ENCODE measurements around the gene RELN.
"Not testable (repeated sequence)": the region's sequence is repeated elsewhere in the genome, so short reads cannot be mapped to it uniquely, and the experiment has no call there.

The RELN gene

DNA sequence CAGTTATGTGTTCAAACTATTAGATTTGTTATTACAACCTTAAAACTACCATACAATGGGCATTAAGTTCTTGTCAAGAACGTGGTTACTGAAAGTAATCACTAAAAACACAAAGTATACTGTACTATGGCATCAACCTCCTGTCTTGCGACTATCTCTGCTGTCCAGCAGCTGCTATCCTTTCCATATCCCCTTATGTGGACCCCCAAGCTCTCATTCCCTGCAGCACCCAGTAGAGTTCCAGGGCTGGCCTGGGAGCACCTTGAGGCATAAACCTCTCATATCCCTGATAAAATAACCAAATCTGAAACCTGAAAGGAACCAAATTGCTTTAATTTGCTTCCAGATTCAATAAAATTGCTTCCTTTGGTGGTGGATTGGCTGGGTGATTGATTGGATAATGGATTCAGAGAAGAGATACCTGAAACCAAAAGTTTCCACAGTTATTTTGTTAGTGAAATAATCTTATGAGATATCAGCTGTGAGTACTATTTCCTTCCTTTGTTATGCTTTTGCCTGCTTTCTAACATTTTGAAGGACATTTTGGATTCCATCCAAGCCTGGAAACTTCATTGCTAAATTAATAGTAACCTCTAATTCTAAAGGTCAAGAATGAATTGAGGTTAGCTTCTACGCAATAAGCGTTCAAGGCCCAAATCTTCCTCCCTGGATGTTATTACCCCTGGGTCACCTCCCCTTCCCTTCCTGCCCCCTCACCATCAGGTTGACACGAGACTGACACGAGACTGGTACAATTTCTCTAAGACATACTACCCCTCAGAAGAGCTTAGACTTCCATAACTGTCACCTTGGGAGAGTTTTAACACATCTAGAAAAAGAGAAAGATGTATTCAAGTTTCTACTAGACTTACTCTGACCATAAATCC is 48.8 kb downstream of the RELN start:
- DNase-seq = no peak

DNA sequence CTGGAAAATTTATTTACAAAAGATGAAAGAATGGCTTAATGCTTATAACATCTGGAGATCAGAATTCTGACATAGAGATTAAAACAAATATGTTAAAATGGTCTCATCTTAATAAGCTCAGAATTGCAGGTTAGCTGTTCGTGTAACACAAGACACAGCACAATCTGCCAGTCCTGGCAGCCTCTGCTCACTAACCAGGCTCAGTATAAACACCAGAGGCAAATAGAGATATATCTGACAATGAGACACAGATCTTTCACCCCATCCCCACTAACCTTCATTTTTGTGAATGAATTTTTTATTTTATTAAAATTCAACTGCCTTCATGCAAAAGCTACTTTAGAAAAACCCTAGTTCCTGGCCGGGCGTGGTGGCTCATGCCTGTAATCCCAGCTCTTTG is 51.8 kb downstream of the RELN start:
- peak in 1 of 14 donors; percentile 56 for DNase-seq

DNA sequence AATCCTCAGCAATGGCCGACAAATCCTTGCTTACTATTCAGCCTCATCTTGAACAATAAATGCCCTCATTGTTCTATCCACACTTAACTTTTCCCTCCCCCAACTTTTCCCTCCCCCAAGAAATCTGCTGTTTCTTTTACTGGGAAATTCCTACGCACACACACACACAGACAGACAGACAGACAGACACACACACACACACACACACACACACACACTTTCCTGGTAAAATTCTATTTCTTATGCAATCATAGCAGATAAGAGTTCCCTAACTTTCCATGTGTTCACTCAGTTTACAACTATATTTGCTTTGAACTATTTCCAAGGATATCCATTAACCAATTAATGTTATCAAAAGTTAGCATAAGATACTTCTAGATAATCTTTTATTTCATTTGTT is 52.9 kb downstream of the RELN start:
- DNase-seq = no peak

DNA sequence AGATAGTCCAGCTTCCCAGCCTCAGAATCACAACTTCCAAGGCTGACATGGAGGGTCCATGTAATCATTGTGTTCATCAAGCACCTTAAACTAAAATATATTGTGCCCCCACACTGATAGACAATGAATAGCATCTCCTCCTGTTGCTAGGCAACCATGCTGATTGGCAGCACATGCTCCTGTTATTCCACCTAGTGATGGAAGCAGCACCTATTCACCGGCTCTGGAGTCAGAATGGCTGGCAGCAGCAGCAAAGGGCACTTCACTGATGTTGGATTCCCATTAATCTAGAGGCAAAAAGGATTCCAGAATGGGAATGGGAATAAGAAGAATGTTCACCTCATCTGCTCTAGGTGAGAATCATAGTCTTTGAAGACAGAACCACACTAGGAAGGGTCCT is 55.0 kb downstream of the RELN start:
- DNase-seq = peak in 1 of 14 donors; percentile 21

DNA sequence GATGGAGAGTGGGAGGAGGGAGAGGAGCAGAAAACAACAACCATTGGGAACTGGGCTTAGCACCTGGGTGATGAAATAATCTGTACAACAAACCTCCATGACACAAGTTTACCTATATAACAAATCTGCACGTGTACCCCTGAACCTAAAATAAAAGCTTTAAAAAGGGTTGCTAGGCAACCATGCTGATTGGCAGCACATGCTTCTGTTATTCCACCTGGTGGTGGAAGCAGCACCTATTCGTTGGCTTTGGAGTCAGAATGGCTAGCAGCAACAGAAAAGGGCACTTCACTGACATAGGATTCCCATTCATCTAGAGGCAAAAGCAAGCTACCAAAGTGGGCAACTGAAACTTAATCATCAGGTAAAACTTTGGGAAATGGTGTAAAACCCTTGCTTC is 57.1 kb downstream of the RELN start:
- no peak for DNase-seq

DNA sequence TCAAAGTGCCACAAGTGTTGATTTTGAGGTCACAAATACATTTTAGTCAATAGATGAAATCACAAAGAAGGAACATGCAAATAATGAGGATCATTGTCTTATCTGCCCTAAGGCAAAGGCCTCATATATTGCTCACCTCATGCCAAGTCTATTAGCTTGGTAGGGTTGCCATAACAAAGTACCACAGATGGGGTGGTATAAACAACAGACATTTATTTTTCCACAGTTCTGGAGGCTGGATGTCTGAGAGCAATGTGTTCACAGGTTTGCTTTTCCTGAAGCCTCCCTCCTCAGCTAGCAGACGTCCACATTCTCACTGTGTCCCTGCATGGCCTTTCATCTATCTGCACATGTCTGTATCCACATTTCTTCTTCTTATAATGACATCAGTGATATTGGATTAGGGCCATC is 59.6 kb downstream of the RELN start:
- peak in 1 of 14 donors; percentile 36 for DNase-seq

DNA sequence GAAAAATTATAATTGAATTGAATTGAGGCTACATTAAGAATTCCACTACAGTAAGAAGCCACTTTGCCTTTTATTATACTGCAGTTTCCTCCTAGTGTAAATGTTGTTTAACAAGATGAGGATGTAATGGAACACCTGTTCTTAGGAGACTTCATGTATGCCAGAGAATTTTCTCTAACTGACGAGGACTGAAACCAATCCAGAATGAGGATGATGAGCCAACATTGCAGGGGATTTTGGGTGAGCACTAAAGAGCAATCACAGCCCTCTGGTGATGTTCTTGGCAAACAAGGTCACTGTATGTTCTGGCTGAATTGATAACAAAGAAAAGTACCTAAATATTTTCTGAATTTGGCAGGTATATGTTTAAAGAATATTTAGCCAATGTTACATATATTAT is 60.9 kb downstream of the RELN start:
- peak in 1 of 14 donors; percentile 59 for DNase-seq

DNA sequence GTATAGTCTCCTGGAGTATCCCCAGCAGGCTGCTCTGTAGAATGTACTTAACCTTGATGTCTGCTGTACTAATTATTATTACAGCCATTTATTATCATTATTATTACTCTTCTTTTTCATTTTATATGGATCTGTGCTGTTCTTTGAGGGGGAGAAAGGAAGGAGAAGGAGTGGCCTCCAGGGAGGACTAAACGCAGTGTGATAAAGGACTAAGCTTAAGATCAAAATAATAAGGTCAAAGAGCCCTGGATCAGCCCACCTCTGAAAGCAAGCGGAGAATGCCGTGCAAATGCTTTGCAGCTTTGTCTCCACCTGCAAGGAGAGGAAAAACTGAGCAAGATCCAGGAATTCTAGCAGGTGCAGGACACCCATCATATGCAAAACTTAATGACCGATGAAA is 65.3 kb downstream of the RELN start:
- no peak for DNase-seq

DNA sequence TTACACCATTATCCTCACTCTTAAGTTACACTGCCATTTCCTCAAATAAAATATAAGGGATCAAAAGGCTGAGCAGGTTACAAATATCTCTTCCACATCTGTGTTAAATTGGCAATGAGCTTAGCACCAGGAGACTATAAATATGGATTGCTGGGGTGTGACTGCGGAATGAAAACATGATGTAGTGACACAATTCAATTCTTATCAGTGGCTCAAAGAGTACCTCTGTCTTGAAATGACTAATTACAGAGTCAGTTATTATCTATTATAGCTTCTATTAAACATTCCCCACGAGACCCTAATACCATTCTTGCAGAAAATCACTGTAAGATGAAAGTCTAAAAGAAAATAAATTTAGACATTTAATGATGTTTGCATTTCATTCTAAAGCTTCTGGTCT is 67.1 kb downstream of the RELN start:
- DNase-seq = no peak

DNA sequence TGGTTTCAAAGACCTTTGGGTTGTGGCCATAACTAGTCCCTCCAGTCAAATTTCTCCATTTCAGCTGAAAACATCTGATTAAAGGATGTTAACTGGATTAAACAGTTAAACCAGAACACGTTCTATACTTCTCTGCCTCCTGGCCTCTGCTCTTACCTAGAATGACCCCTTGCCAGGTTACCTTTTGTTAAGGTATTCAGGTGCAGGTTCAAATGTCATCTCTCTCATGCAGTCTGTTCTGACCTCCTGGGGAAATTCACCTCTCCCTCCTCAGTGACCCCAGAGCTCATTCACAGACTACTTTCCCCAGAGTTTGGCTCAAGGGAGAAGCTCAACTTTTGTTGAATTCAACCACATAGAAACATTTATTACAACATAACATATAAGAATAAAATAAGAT is 67.8 kb downstream of the RELN start:
- no peak for DNase-seq

DNA sequence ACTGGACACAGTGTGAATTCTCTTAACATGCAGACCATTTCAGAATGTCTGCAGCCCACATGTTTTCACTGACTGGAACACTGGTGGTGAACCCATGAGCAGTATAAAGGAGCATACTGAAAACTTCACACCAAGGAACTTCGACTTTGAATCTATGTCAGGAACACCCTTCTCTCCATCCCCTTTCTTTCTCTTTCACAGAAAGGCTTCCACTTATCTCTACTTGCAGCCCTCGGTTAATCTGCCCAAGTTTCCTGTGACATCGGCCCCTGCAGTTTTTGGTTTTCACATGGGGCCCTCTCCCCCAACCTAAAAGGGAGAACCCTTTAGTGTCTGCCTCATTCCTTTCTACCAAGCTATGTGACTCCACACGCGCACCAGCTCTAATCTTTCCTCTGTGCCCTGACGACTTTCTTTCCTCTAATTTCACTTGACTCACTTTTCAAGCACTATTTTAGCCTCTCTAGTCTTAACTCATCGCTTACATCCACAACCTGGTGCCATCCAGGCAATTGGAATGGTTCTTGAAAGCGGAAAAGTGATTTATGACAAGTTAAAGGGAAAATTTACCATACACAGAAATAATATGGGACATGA is 70.1 kb downstream of the RELN start:
- DNase-seq = no peak

DNA sequence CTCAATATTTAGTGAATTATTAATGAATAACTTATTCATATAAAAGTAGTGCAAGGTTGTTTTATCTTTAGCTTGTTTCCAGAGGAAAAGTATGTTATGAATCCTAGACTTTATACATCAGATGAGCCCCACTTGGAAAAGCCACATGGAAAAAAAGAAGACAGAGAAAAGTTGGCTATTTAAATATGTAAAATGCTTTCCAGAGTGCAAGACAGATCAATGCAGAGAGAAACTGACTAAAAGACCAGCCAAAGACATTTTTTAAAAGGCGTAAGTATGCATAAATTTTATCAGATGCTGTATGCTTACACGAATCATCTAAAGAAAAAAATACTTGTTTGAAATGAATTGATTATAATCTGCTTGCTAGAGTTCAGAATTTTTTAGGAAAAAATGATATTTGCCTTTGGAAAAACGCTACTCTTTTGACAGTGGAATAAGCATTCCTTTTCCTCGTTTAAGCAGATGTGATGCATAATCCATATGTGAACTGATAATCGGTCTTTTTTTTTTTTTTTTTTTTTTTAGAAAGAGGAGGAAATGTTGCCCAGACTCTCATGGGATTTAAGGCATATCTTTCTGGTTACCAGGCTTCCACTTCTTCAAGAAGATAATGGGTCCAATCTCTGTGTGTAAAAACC is 70.7 kb downstream of the RELN start:
- DNase-seq = no peak

DNA sequence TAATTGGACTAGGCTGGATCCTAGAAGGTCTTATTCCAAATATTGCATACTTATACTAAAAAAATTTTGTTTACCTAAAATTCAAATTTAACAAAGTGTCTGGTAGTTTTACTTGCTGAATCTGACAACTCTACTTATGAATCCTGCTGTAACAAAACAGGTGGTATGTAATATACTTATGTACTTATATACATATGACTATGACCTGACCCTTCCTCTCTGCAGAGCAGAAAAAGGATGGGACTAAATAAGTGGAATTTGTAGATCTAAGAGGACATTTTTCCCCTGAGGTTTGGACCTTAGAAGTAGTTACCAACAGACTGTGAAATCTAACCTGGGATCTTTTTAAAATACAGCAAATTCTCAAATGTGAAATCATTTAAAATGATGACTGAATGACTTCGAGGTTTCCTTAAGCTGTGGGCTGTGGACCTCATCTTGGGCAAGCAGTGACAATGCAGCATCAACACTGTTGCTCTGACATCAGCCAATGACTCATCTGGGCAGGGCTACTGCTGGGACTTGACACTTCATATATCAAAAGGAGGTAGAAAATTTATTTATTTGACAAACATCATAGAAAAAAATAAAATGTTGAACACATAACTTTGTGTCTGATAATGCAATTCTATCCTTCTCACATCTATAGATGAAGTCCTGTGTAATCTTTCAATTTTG is 73.6 kb downstream of the RELN start:
- DNase-seq = no peak

DNA sequence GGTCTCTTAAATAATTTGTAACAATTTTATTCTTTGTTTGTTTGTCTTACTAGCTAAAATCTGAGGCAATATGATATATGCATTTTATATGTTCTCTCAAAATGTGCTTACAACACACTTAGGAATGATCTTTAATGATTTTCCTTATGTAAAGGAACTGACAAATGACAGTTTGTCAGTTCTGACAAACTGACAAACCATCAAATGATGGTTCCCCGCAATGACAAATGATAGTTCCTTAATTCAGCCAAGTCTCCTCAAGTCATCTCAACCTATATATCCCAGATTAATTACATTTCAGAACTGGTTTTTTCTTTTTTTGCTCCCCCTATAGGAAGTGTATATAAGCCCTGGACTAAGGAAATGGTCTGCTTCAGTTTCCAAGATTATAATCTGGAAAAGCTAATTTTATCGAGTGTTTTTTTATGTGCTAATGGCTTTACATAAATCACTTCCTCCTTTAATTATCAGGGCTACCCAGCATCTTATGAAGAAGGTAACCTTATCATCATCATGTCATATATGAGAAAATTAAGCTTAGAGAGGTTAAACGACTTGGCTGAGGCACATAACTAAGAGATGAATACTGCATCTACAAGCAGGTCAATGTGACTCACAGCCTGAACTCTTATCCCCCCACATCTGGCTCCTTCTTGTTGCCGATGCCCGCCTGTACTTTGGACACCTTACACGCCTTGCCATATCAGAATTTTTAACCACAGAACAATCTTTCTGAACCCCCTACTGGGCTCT is 75.1 kb downstream of the RELN start:
- no peak for DNase-seq

DNA sequence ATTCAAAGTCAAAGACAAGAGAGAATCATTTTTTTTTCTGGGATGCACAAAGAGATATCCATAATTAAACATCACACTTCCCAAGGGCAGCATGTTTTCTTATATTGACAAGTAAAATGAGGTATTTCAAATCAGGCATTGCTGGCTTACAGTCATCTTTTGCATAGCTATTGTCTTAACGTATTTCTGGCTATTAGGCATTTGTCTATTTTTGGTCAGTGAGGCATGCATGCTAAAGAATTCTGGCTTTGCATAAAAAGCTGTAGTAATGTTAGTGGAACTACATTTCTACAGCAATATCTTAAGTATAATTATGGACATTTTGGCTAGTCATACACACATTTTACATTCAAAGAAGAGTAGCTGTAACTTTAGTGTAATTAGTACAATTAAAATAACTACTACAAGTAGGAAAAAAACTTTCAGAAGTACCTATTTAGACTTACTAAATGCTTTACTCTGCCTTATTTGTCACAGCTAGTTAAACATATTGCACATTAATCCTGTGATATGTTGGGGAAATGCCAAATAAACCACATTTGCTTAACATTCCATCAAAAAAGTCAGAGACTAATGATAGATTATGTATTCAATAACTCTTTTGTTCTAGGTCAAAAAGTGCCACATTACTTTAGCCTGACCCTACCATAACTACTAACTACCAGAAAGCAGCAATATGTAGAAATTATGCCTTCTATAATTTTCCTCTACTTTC is 76.4 kb downstream of the RELN start:
- no peak for DNase-seq

DNA sequence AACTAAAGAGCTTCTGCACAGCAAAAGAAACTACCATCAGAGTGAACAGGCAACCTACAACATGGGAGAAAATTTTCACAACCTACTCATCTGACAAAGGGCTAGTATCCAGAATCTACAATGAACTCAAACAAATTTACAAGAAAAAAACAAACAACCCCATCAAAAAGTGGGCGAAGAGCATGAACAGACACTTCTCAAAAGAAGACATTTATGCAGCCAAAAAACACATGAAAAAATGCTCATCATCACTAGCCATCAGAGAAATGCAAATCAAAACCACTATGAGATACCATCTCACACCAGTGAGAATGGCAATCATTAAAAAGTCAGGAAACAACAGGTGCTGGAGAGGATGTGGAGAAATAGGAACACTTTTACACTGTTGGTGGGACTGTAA is 78.4 kb downstream of the RELN start:
- DNase-seq = not testable (repeated sequence)

DNA sequence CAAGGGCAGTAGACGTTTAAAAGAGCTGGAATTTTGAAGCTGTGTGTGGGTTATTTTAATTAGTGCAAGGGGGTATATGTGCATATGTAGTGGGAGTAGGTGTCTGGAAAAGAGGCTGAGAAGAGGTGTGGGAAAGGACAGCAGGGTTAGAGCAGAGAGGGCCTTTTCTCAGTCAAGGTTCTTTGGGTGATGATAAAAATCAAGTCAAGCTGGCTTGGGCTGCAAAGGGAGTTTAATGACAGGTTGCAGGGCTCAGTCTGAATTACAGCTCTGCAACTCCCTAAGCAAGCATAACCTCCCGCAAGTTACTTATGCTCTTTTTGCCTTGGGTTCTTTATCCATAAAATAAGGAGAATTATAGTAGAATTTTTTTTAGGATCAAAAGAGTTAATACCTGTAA is 83.5 kb downstream of the RELN start:
- DNase-seq = no peak

DNA sequence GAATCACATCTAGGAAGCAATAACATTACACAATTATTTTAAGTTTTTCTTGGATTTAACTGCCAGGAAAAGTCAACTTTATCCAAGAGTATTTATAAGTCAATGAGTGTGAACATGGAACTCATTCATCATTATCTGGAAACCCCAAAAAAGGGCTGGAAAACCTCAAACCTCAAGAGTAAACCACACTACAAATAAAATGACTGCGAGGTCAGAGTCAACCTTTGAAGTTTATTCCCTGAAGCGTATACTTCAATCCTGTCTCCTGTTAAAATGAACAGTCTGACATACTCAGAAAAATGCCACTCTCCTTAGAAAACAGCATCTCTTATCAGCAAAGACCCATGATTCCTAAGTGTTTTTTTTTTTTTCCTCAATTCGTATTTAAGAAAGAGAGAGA is 86.5 kb downstream of the RELN start:
- no peak for DNase-seq

DNA sequence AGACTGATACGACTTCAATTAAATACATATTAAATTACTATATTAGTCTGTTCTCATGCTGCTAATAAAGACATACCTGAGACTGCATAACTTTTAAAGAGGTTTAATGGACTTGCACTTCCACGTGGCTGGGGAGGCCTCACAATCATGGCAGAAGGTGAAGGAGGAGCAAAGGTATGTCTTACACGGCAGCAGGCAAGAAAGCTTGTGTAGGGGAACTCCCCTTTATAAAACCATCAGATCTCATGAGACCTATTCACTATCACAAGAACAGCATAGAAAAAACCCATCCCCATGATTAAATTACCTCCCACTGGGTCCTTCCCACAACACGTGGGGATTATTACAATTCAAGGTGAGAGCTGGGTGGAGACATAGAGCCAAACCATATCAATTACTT is 92.6 kb downstream of the RELN start:
- not testable (repeated sequence) for DNase-seq

DNA sequence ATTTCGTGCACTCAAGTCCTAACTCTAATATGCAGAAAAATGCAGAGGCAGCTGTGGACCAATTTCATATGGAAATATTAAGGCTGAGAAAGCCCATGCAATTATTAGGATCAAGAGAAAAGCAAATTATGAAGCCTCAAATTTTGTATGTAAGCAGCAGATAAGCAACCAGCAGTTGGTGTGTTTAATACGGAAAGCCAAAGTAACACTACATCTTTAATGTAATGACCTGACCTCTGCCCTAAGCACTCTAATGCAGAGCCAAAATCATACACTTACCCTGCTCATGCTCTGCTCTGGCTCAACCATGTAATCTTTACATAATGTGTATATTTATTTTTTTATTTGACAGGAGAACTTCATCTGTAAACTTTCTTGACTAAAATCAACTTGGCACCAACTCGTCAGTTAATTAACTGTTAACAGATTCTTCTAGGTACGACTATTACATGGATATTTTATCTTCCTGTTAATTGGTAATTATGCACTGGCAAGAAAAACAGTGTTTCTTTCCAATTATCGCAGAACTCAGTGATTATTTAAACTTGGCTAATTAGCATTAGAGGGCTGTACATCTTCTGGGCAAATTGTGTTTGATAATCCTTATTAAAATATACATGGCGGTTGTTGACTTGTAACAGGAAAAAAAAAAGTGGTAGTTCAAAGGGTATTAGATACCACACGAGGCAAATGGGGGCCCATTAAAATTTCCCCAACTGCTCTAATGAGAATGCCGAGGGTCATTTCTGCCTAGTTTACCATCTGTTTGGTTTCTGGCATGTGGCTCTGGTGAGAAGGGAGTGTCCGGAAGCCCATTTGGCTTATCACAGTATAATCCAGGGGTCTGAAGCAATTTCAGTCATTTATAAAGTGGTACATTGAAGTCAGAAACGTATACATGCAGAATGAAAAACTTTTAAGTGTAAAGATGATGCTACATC is 94.5 kb downstream of the RELN start:
- peak in 1 of 14 donors; percentile 54 for DNase-seq

DNA sequence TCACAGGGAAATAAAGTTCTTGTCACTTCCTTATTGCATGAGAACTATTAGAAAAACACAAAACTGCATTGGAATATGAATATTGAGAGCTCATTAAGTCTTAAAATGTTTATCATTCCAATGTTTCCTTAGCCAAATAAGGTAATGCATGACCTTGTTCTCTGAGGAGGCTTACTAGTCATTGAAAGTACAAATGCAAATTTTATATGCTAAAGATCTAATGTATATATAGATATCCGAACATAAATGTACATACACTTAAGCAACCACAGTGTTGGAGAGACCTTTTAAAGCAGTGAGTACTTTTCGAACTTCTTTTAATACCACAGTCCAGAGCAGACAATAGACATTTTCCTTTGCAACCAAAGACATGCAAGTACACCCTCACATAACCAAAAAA is 96.1 kb downstream of the RELN start:
- DNase-seq = no peak
